KBM-7 (cell line): ENCODE measurements around the gene NTSR1.

Source experiments
- DNase-seq: peaks from one replicate; pipeline ENCODE4 v3.0.0-alpha.2; 2015
- in situ Hi-C: fragments of 300-500 bp; cut with MboI; formaldehyde crosslinking; loops from 2 replicates; pipeline ENCODE4 v1.14.3; 2020; ENCODE audit warnings: low sequenced_read_pairs, low pct_unique_long_range_greater_than_20kb, mixed read lengths

The NTSR1 gene

GRCh38 chr20:62790075-62790474, 81.4 kb downstream of the NTSR1 start:
- DNase-seq: no peak
- in situ Hi-C loops: no loop called here

GRCh38 chr20:62791301-62792181, 82.9 kb downstream of the NTSR1 start:
- DNase-seq: peak; percentile 95
- in situ Hi-C loops: no loop called here

- no peak for DNase-seq
- in situ Hi-C loops: no loop called here
These were observed 83.7 kb downstream of the NTSR1 start for GRCh38 chr20:62792182-62792939.

GRCh38 chr20:62792940-62793756, 84.5 kb downstream of the NTSR1 start:
- in situ Hi-C loops: no loop called here
- DNase-seq: no peak

GRCh38 chr20:62793757-62794006, 85.0 kb downstream of the NTSR1 start:
- in situ Hi-C loops: no loop called here
- DNase-seq: no peak

GRCh38 chr20:62794007-62794724, 85.5 kb downstream of the NTSR1 start:
- peak; percentile 98 for DNase-seq
- in situ Hi-C loops: no loop called here

GRCh38 chr20:62795023-62795761, 86.6 kb downstream of the NTSR1 start:
- DNase-seq: peak; percentile 70
- in situ Hi-C loops: no loop called here

GRCh38 chr20:62796699-62797491, 88.3 kb downstream of the NTSR1 start:
- in situ Hi-C loops: no loop called here
- no peak for DNase-seq

- no peak for DNase-seq
- in situ Hi-C loops: no loop called here
These were observed 89.3 kb downstream of the NTSR1 start for GRCh38 chr20:62797671-62798532.

- no peak for DNase-seq
- in situ Hi-C loops: no loop called here
These were observed 90.4 kb downstream of the NTSR1 start for GRCh38 chr20:62799036-62799435.

- in situ Hi-C loops: no loop called here
- no peak for DNase-seq
These were observed 90.8 kb downstream of the NTSR1 start for GRCh38 chr20:62799459-62799858.

- no peak for DNase-seq
- in situ Hi-C loops: no loop called here
These were observed 91.2 kb downstream of the NTSR1 start for GRCh38 chr20:62799873-62800272.

GRCh38 chr20:62800314-62801259, 92.0 kb downstream of the NTSR1 start:
- in situ Hi-C loops: no loop called here
- no peak for DNase-seq

- DNase-seq: no peak
- in situ Hi-C loops: no loop called here
These were observed 92.8 kb downstream of the NTSR1 start for GRCh38 chr20:62801284-62802010.

GRCh38 chr20:62802026-62802712, 93.5 kb downstream of the NTSR1 start:
- in situ Hi-C loops: no loop called here
- DNase-seq: no peak
